Bronchial epithelial cell (primary cell): ENCODE measurements around the gene ZNF746. TPM values are rescaled to one million over a fixed set of nuclear protein-coding genes. Genes with fewer than 3 reads are reported as not detected.
A peak's percentile ranks its signal among the peaks of the same experiment; 100 is the strongest.

Source experiments
- DNase-seq: peaks from one replicate; pipeline ENCODE4 v3.0.0-alpha.2; 2010; ENCODE audit warnings: low read depth
- FAIRE-seq: peaks from 2 replicates; lab custom pipeline; 2011; peaks lifted over from hg19 to GRCh38; lab: Jason Lieb, UNC
- H3K27me3 ChIP-seq: 2 replicates; pipeline ENCODE4 v1.5.1; 2011; ENCODE audit warnings: low read length; ENCODE audit not compliant: control insufficient read depth, insufficient read depth
- H3K36me3 ChIP-seq: 2 replicates; pipeline ENCODE4 v1.5.1; 2011; ENCODE audit warnings: low read length; ENCODE audit not compliant: control insufficient read depth, insufficient read depth
- H3K4me3 ChIP-seq: 2 replicates; pipeline ENCODE4 v1.5.1; 2011; ENCODE audit warnings: mild to moderate bottlenecking, low read depth, low read length, control low read depth
- total RNA-seq: library from RNA; depleted of rRNA; stranded (reverse); fragments of >200 nt; gene quantifications from 2 replicates; pipeline ENCODE4 v1.2.1, GENCODE V29; 2014
- TF ChIP-seq, protein P1 (sequence below): IDR thresholded peaks from 2 replicates; pipeline ENCODE4 v1.5.1; 2011; ENCODE audit warnings: mild to moderate bottlenecking, moderate library complexity, low read length, control low read depth, inconsistent platforms; ENCODE audit not compliant: insufficient read depth, severe bottlenecking

Gene ZNF746
- total RNA-seq, 1 donor from 2014 or later = 15.0 TPM

- H3K36me3 ChIP-seq = peaks cover 27% of the 10 kb centered on the region
These were observed 23.1 kb downstream of the ZNF746 start for GRCh38 chr7:149474309-149475120.

GRCh38 chr7:149473251-149473650, 24.4 kb downstream of the ZNF746 start:
- FAIRE-seq (peak; percentile 28), DNase-seq (no peak)
- H3K36me3 ChIP-seq = peaks cover 27% of the 10 kb centered on the region
- H3K27me3 ChIP-seq = no peaks in the 10 kb centered on the region
- TF ChIP-seq, protein P1, sequence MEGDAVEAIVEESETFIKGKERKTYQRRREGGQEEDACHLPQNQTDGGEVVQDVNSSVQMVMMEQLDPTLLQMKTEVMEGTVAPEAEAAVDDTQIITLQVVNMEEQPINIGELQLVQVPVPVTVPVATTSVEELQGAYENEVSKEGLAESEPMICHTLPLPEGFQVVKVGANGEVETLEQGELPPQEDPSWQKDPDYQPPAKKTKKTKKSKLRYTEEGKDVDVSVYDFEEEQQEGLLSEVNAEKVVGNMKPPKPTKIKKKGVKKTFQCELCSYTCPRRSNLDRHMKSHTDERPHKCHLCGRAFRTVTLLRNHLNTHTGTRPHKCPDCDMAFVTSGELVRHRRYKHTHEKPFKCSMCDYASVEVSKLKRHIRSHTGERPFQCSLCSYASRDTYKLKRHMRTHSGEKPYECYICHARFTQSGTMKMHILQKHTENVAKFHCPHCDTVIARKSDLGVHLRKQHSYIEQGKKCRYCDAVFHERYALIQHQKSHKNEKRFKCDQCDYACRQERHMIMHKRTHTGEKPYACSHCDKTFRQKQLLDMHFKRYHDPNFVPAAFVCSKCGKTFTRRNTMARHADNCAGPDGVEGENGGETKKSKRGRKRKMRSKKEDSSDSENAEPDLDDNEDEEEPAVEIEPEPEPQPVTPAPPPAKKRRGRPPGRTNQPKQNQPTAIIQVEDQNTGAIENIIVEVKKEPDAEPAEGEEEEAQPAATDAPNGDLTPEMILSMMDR = no peak
- H3K4me3 ChIP-seq = no peak overlapping the region

More at GRCh38 chr7:149474309-149475120, 23.1 kb downstream of the ZNF746 start:
- DNase-seq = no peak
- no peaks in the 10 kb centered on the region for H3K27me3 ChIP-seq
- H3K4me3 ChIP-seq = no peak overlapping the region
- TF ChIP-seq, protein P1 = no peak
- FAIRE-seq = no peak

DNA sequence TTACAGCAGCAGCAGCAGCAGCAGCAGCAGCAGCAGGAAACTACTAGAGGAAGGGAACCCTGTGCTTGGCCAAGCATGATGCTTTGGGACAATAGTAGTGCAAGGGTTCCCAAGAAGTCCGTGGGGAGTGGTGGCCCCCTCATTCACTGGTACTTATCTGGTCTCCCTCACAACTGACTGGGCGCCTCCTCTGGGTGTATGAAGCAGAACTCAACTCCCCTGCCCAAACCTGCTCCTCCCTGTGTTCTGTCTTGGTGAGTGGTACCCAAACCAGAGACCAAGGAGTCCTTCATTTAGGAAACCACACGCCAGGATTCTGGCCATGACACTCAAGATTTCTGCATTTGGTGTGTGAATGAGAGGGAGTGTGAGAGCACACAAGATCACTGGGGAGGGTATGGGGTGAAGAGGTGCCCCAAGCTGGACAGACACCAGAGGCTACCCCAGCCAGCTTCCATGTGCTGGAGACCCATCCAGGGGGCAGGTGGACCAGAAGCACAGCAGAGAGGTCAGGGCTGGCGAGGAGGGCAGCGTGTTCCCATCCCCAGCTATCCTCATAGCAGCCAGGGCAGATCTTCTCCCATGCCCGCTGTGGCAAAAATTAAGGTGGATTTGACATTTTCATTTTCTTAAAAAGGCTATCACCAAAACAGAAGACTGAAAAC, 26.2 kb downstream of the ZNF746 start:
- Histone ChIP-seq H3K4me3 (no peak overlapping the region), H3K36me3 (peaks cover 19% of the 10 kb centered on the region), H3K27me3 (no peaks in the 10 kb centered on the region)
- DNase-seq (no peak), FAIRE-seq (peak; percentile 23)
- TF ChIP-seq, protein P1 = no peak

GRCh38 chr7:149469806-149470205, 27.8 kb downstream of the ZNF746 start:
- TF ChIP-seq, protein P1 = no peak
- Histone ChIP-seq H3K4me3 (no peak overlapping the region), H3K27me3 (no peaks in the 10 kb centered on the region), H3K36me3 (peaks cover 12% of the 10 kb centered on the region)
- no peak for FAIRE-seq
- DNase-seq = no peak

DNA sequence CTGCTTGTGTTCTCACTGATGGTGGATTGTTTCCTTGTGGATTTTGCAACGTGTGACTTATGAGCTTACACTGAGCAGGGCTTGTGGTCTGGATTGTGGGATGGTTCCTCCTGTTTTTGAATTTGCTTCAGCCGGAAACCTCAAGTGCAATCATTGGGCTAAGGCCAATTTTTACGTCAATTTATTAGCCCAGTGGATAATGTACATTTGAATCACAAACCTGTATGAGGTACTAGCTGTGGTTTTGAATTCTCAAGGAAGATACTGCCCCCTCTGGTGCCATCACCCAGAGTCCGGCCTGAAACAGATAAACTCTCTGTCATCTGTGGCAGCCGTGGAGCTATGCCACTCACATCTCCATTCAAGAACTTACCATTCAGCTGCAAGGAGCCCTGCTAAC, 29.4 kb downstream of the ZNF746 start:
- Histone ChIP-seq H3K4me3 (no peak overlapping the region), H3K36me3 (peaks cover 7% of the 10 kb centered on the region), H3K27me3 (no peaks in the 10 kb centered on the region)
- peak; percentile 66 for DNase-seq
- no peak for FAIRE-seq
- TF ChIP-seq, protein P1 = no peak
